Omental fat pad (tissue), 4 donors: Measurements from ENCODE around the gene GYS2. TPM values are rescaled to one million over a fixed set of nuclear protein-coding genes. Genes with fewer than 3 reads are reported as not detected.
"Not testable (repeated sequence)": the region's sequence is repeated elsewhere in the genome, so short reads cannot be mapped to it uniquely, and the experiment has no call there.

Experiments used
- ATAC-seq: fragments of 150-250 bp; one replicate; pipeline ENCODE4 v1.9.1; 2016; ENCODE audit warnings: mild to moderate bottlenecking, moderate library complexity; ENCODE audit not compliant: low FRiP score
- DNase-seq: peaks from one replicate; pipeline ENCODE4 v3.0.0-alpha.2; 2019; ENCODE audit warnings: low spot score
- total RNA-seq, 4 donors: library from RNA; depleted of rRNA; stranded (reverse); fragments of >200 nt; gene quantifications; one replicate each; pipeline ENCODE4 v1.1.0, GENCODE V29; 2016
- TF ChIP-seq, protein P1 (sequence below), 3 donors: fragments of 450-650 bp; IDR thresholded peaks; one replicate each; pipeline ENCODE4 v1.5.1; 2016 to 2017; ENCODE audit warnings: antibody characterized with exemption in 3 of 3, mild to moderate bottlenecking in 3 of 3, moderate library complexity in 2 of 3

GYS2 gene
- total RNA-seq, 4 donors from 2014 or later: 0.13 to 2.0 (median 0.45) TPM

GRCh38 chr12:21607701-21608100 is 3.1 kb upstream of the GYS2 start:
- TF ChIP-seq, protein P1, sequence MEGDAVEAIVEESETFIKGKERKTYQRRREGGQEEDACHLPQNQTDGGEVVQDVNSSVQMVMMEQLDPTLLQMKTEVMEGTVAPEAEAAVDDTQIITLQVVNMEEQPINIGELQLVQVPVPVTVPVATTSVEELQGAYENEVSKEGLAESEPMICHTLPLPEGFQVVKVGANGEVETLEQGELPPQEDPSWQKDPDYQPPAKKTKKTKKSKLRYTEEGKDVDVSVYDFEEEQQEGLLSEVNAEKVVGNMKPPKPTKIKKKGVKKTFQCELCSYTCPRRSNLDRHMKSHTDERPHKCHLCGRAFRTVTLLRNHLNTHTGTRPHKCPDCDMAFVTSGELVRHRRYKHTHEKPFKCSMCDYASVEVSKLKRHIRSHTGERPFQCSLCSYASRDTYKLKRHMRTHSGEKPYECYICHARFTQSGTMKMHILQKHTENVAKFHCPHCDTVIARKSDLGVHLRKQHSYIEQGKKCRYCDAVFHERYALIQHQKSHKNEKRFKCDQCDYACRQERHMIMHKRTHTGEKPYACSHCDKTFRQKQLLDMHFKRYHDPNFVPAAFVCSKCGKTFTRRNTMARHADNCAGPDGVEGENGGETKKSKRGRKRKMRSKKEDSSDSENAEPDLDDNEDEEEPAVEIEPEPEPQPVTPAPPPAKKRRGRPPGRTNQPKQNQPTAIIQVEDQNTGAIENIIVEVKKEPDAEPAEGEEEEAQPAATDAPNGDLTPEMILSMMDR (IDR thresholded peaks at IDR 0.05): no peak
- ATAC-seq (no peak), DNase-seq (no peak)

- ATAC-seq: no peak
- TF ChIP-seq, protein P1 (IDR thresholded peaks at IDR 0.05): no peak
- DNase-seq: no peak
These were observed 1.5 kb upstream of the GYS2 start for GRCh38 chr12:21606175-21606574.

DNA sequence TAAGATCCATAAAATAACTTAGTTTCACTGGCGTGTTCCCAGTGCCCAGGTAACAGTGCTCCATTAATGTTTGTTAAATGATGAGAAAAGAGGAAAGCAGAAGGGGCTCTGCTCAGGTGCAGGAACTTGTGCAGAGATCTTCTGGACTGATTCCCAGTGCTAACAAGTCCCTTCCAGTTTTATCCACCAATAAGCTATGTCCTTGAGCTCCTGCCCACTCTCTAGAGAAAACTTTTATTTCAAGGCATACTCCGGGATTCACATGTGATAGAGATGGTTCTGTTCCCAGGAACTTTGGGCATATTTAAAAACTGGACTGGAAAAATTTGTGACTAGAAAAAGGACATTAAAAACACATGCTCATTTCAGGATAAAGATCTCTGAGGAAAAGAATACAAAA is 1.9 kb downstream of the GYS2 start:
- TF ChIP-seq, protein P1 (IDR thresholded peaks at IDR 0.05): no peak
- no peak for ATAC-seq
- no peak for DNase-seq

GRCh38 chr12:21600196-21600595 is 4.5 kb downstream of the GYS2 start:
- ATAC-seq (no peak), DNase-seq (no peak)
- TF ChIP-seq, protein P1 (IDR thresholded peaks at IDR 0.05): no peak

DNA sequence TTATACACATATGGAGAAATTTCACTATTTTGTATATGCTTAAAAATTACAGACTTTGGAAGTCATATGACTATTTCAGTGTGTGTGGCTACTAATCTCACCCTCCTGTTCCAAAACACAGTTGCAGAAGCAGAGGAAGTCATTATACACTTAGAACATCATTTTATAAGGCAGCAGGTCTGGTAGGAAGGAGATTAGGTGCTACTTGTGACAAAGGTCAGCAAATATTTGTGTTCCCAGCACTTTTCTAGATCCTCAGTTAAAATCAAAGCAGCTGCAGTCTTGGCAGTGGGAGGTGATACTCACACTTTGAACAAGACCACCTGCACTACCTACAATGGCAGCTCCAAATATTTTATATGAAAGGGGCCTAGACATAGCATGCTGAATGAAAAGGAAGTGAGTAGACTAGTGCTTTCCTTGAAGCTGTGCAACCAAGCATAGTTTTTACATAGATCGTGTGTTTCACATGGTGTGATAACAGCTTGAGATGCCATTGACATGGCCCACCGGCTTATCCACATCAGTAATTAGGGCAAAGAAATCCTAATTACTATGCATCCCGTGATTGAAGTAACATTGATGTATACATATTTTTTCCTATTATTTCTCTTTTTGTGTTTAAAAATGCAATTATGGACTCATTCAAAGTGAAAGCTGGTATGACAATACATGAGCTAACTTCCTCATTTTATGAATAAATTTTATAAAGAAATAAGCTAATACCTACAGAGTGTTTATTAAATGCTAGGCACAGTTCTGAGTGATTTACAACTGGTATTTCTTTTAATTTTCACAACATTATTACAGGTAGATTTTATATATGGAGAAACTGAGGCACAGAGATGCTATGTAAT is 5.3 kb downstream of the GYS2 start:
- DNase-seq (no peak), ATAC-seq (no peak)
- TF ChIP-seq, protein P1 (IDR thresholded peaks at IDR 0.05): no peak

- TF ChIP-seq, protein P1 (IDR thresholded peaks at IDR 0.05): no peak
- DNase-seq (no peak), ATAC-seq (no peak)
These were observed 6.0 kb downstream of the GYS2 start for GRCh38 chr12:21598651-21599050.

DNA sequence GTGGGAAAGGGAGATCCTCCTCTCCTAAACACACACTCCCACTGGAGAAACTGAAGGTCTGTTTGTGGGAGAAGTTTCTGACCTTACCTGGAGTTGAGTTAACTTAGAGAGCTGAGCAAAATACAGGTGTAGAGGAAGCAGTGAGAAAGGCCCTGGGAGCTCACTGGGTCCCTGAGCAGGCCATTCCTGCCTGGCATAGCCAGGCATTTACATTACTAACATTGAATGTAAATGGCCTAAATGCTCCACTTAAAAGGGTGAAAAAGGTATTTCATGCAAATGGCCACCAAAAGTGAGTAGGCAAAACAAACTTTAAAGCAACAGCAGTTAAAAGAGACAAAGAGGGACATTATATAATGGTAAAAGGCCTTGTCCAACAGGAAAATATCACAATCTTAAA is 9.3 kb downstream of the GYS2 start:
- ATAC-seq, DNase-seq: not testable (repeated sequence)
